ENCODE data around the gene SYTL2. TPM values are rescaled to one million over a fixed set of nuclear protein-coding genes. Genes with fewer than 3 reads are reported as not detected.
A peak's percentile ranks its signal among the peaks of the same experiment; 100 is the strongest.

Gene SYTL2
- total RNA-seq, 6 experiments from 2014 or later: 23.2 to 39.5 (median 27.4) TPM

- no peak for TF ChIP-seq CTCF (IDR thresholded peaks at IDR 0.05)
- no peak overlapping the region for H3K4me3 Mint-ChIP-seq
Observed at GRCh38 chr11:85764796-85765195, 46.1 kb downstream of the SYTL2 start.

GRCh38 chr11:85762226-85762625, 48.7 kb downstream of the SYTL2 start:
- H3K36me3 Mint-ChIP-seq (ENCODE audit: low read depth): peaks cover 10% of the 10 kb centered on the region; the same call in 1 of the 2 replicates
- H3K4me1 Mint-ChIP-seq (ENCODE audit: low read depth): peaks cover 34% of the 10 kb centered on the region
- H3K27ac Mint-ChIP-seq: peak overlapping the region; percentile 4; the same call in 1 of the 2 replicates
- no peak overlapping the region for H3K4me3 Mint-ChIP-seq
- no peak for TF ChIP-seq CTCF (IDR thresholded peaks at IDR 0.05)
- peaks cover 8% of the 10 kb centered on the region; the same call in 1 of the 2 replicates for H3K27me3 Mint-ChIP-seq (ENCODE audit: insufficient read depth)
- no peak for DNase-seq
- no peaks in the 10 kb centered on the region for H3K9me3 Mint-ChIP-seq

More at GRCh38 chr11:85764796-85765195, 46.1 kb downstream of the SYTL2 start:
- Mint-ChIP-seq H3K36me3 (ENCODE audit: low read depth) (peaks cover 10% of the 10 kb centered on the region; the same call in 1 of the 2 replicates), H3K27ac (no peak overlapping the region), H3K4me1 (ENCODE audit: low read depth) (peaks cover 31% of the 10 kb centered on the region), H3K9me3 (peaks cover 7% of the 10 kb centered on the region), H3K27me3 (ENCODE audit: insufficient read depth) (peaks cover 3% of the 10 kb centered on the region; the same call in 1 of the 2 replicates)
- no peak for DNase-seq

DNA sequence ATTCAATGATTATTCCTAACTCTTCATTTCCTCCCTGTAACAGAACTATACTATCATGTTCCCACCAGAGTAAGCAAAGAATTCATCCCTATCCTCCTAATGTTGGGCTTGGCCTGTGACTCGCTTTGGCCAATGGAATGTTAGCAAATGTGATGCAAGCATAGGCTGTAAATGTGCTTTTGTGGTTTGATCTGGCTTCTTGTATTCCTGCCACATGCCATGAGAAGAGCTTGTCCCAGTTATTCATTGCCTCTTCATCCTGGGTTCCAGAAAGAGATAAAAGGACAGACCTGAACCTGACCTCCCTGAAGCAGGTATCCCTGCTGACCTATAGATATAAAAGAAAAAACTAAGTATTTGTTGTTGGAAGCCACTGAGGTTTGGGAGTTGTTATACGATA, 51.0 kb downstream of the SYTL2 start:
- peaks cover 10% of the 10 kb centered on the region; the same call in 1 of the 2 replicates for H3K36me3 Mint-ChIP-seq (ENCODE audit: low read depth)
- no peaks in the 10 kb centered on the region for H3K9me3 Mint-ChIP-seq
- H3K4me1 Mint-ChIP-seq (ENCODE audit: low read depth): peaks cover 24% of the 10 kb centered on the region
- H3K4me3 Mint-ChIP-seq: no peak overlapping the region
- TF ChIP-seq CTCF (IDR thresholded peaks at IDR 0.05): no peak
- peaks cover 8% of the 10 kb centered on the region; the same call in 1 of the 2 replicates for H3K27me3 Mint-ChIP-seq (ENCODE audit: insufficient read depth)
- DNase-seq: peak; percentile 75
- peak overlapping the region; percentile 10 for H3K27ac Mint-ChIP-seq

- no peak for TF ChIP-seq CTCF (IDR thresholded peaks at IDR 0.05)
- Mint-ChIP-seq H3K27ac (no peak overlapping the region), H3K9me3 (no peaks in the 10 kb centered on the region), H3K27me3 (ENCODE audit: insufficient read depth) (peaks cover 8% of the 10 kb centered on the region; the same call in 1 of the 2 replicates), H3K4me3 (no peak overlapping the region), H3K36me3 (ENCODE audit: low read depth) (peaks cover 10% of the 10 kb centered on the region; the same call in 1 of the 2 replicates), H3K4me1 (ENCODE audit: low read depth) (peaks cover 24% of the 10 kb centered on the region)
- no peak for DNase-seq
Observed at GRCh38 chr11:85758480-85759039, 52.4 kb downstream of the SYTL2 start.

DNA sequence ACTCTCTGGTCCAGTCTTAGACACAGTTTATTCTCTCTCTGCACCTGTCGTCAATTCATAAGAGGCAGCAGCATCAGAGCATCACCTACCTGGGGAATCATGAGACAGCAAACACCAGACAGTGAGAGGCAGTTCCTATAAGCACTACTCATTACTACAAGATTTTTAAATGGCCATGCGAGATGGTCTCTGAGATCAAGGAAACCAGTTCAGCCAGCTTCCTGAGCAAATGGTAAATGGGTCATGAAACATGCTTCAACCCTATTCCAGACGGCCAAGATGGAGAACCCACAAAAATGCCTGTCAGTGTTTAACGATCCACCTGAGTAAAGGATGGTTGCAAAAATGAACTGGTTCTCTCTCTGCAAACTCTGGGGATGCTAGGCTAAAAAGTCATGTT, 52.9 kb downstream of the SYTL2 start:
- H3K27ac Mint-ChIP-seq: no peak overlapping the region
- TF ChIP-seq CTCF (IDR thresholded peaks at IDR 0.05): no peak
- no peaks in the 10 kb centered on the region for H3K9me3 Mint-ChIP-seq
- peaks cover 10% of the 10 kb centered on the region; the same call in 1 of the 2 replicates for H3K36me3 Mint-ChIP-seq (ENCODE audit: low read depth)
- H3K27me3 Mint-ChIP-seq (ENCODE audit: insufficient read depth): peaks cover 5% of the 10 kb centered on the region; the same call in 1 of the 2 replicates
- no peak overlapping the region for H3K4me3 Mint-ChIP-seq
- no peak for DNase-seq
- peaks cover 29% of the 10 kb centered on the region for H3K4me1 Mint-ChIP-seq (ENCODE audit: low read depth)
